Endothelial cell of umbilical vein (primary cell): Measurements from ENCODE around the gene PPM1D. TPM values are rescaled to one million over a fixed set of nuclear protein-coding genes. Genes with fewer than 3 reads are reported as not detected.
A peak's percentile ranks its signal among the peaks of the same experiment; 100 is the strongest.

ENCODE experiments used
- BruUV-seq: library from RNA; stranded (reverse); fragments of 400-500 nt; replicated peaks from 2 replicates; lab custom pipeline; 2021; lab: Mats Ljungman, UMichigan
- CTCF ChIA-PET: fragments of 300-600, 350-600 bp; sonication (Branson Sonifier 250); formaldehyde crosslinking; loops from one replicate; lab custom pipeline; 2021; ENCODE audit warnings: antibody characterized with exemption, inconsistent platforms; lab: Charles Lee
- POLR2A ChIA-PET: fragments of 300-600, 350-600 bp; sonication (Branson Sonifier 250); formaldehyde crosslinking; loops from one replicate; lab custom pipeline; 2021; ENCODE audit warnings: antibody characterized with exemption, inconsistent platforms; lab: Charles Lee
- DNase-seq: peaks from one replicate; pipeline ENCODE4 v3.0.0-alpha.2; 2011; ENCODE audit warnings: low read depth, low spot score
- FAIRE-seq: peaks from 2 replicates; lab custom pipeline; 2011; peaks lifted over from hg19 to GRCh38; lab: Jason Lieb, UNC
- H2AFZ ChIP-seq: 2 replicates; pipeline ENCODE4 v1.6.0; 2012; ENCODE audit warnings: low read depth, low read length, control low read depth, inconsistent platforms
- H3K27ac ChIP-seq: 2 replicates; pipeline ENCODE4 v1.5.1; 2011; ENCODE audit warnings: low read depth, mild to moderate bottlenecking, control low read depth, low read length, moderate library complexity; ENCODE audit not compliant: insufficient read depth
- H3K27me3 ChIP-seq, 2 experiments: 2 replicates each; pipeline versions ENCODE4 v1.6.0 to v1.6.1; 2011; ENCODE audit warnings: low read length in 2 of 2, mixed read lengths in 1 of 2; ENCODE audit not compliant: control insufficient read depth in 2 of 2, insufficient read depth in 2 of 2
- H3K36me3 ChIP-seq, 2 experiments: 2 replicates in 1 of 2; 3 replicates in 1 of 2; pipeline ENCODE4 v1.5.1; 2011; ENCODE audit warnings: low read length in 2 of 2, mild to moderate bottlenecking in 1 of 2, moderate library complexity in 1 of 2; ENCODE audit not compliant: control insufficient read depth in 2 of 2, insufficient read depth in 2 of 2; ENCODE audit errors: extremely low read depth in 1 of 2
- H3K4me1 ChIP-seq: 3 replicates; pipeline ENCODE4 v1.5.1; 2011; ENCODE audit warnings: mild to moderate bottlenecking, low read length; ENCODE audit not compliant: control insufficient read depth, insufficient read depth; ENCODE audit errors: extremely low read depth
- H3K4me2 ChIP-seq: 2 replicates; pipeline ENCODE4 v1.6.1; 2011; ENCODE audit warnings: low read length, control low read depth, mixed read lengths; ENCODE audit not compliant: insufficient read depth
- H3K4me3 ChIP-seq, 3 experiments: fragments of 200-600 bp in 1 of 3; sonication (generic), shearing (Covaris generic) in 1 of 3; replicated peaks in 1 of 3; 2 replicates each; pipeline ENCODE4 v1.5.1; 2011 to 2016; ENCODE audit warnings: control low read depth in 3 of 3, low read length in 3 of 3, mild to moderate bottlenecking in 2 of 3, inconsistent platforms in 1 of 3, low read depth in 1 of 3, moderate library complexity in 1 of 3; ENCODE audit not compliant: insufficient read depth in 1 of 3
- H3K79me2 ChIP-seq: 2 replicates; pipeline ENCODE4 v1.6.0; 2012; ENCODE audit warnings: low read length, inconsistent platforms; ENCODE audit not compliant: control insufficient read depth, insufficient read depth
- H3K9ac ChIP-seq: replicated peaks from 2 replicates; pipeline ENCODE3; 2011; ENCODE audit warnings: low read length, control low read depth; ENCODE audit not compliant: insufficient read depth; ENCODE audit errors: extremely low read depth
- H3K9me1 ChIP-seq: replicated peaks from 3 replicates; pipeline ENCODE4 v1.6.0; 2011; ENCODE audit warnings: mild to moderate bottlenecking, low read length; ENCODE audit not compliant: control insufficient read depth, insufficient read depth; ENCODE audit errors: extremely low read depth
- H3K9me3 ChIP-seq: replicated peaks from 2 replicates; pipeline ENCODE4 v1.5.1; 2012; ENCODE audit warnings: low read length, inconsistent platforms; ENCODE audit not compliant: control insufficient read depth, insufficient read depth
- H4K20me1 ChIP-seq: replicated peaks from 2 replicates; pipeline ENCODE3; 2011; ENCODE audit warnings: mild to moderate bottlenecking, low read length; ENCODE audit not compliant: control insufficient read depth, insufficient read depth; ENCODE audit errors: extremely low read depth
- CTCF ChIP-seq, 2 donors: IDR thresholded peaks; 1 replicate in 1 of 2; 2 replicates in 1 of 2; pipeline ENCODE4 v1.5.1; 2011; ENCODE audit warnings: low read length in 2 of 2, mild to moderate bottlenecking in 2 of 2, moderate library complexity in 2 of 2, control low read depth in 1 of 2, inconsistent platforms in 1 of 2, low read depth in 1 of 2; ENCODE audit not compliant: insufficient read depth in 1 of 2; ENCODE audit errors: extremely low read depth in 1 of 2
- EZH2 ChIP-seq: IDR thresholded peaks from 2 replicates; pipeline ENCODE4 v1.6.1; 2012; ENCODE audit warnings: borderline replicate concordance, low read depth, mild to moderate bottlenecking, moderate library complexity, low read length, inconsistent platforms; ENCODE audit not compliant: severe bottlenecking
- FOS ChIP-seq: IDR thresholded peaks from 2 replicates; pipeline ENCODE4 v1.6.1; 2011; ENCODE audit warnings: mild to moderate bottlenecking, low read length, moderate library complexity, borderline replicate concordance; ENCODE audit not compliant: insufficient read depth
- GATA2 ChIP-seq: IDR thresholded peaks from 2 replicates; pipeline ENCODE4 v1.7.0; 2011; ENCODE audit warnings: low read depth, mild to moderate bottlenecking, moderate library complexity, mixed read lengths, low read length; ENCODE audit not compliant: insufficient read length, insufficient read depth
- JUN ChIP-seq: IDR thresholded peaks from 2 replicates; pipeline ENCODE4 v1.6.1; 2011; ENCODE audit warnings: borderline replicate concordance, low read depth; ENCODE audit not compliant: insufficient read length, insufficient read depth
- MAX ChIP-seq: IDR thresholded peaks from 2 replicates; pipeline ENCODE4 v1.6.1; 2011; ENCODE audit not compliant: insufficient read depth, insufficient read length
- MYC ChIP-seq: IDR thresholded peaks from one replicate; pipeline ENCODE4 v1.6.1; 2011; ENCODE audit warnings: mild to moderate bottlenecking, low read depth, low read length
- POLR2A ChIP-seq: IDR thresholded peaks from 2 replicates; pipeline ENCODE4 v1.6.1; 2012; ENCODE audit warnings: low read depth, mild to moderate bottlenecking, control low read depth, low read length
- POLR2AphosphoS5 ChIP-seq: IDR thresholded peaks from 2 replicates; pipeline ENCODE4 v1.6.1; 2012; ENCODE audit warnings: low read depth, mild to moderate bottlenecking, control low read depth, low read length, moderate library complexity; ENCODE audit not compliant: insufficient read depth
- dilution Hi-C: fragments of 300-500 bp; cut with MboI; formaldehyde crosslinking; loops from one replicate; pipeline ENCODE4 v1.15.0; 2019; ENCODE audit warnings: low sequenced_read_pairs; ENCODE audit not compliant: extremely low pct_ligation_motif_present
- intact Hi-C: fragments of 100-400 bp; cut with micrococcal nuclease; formaldehyde crosslinking; loops from one replicate; pipeline ENCODE4 v1.10.0; 2022
- polyA plus RNA-seq, 4 experiments: library from polyadenylated mRNA; depleted of rRNA in 3 of 4; stranded (reverse) in 3 of 4; unstranded in 1 of 4; fragments of >200 nt; gene quantifications; 2 replicates each; pipeline versions ENCODE4 v1.2.1 to v1.2.3, GENCODE V29; 2011 to 2012; ENCODE audit warnings: missing spikeins in 1 of 4
- total RNA-seq: library from RNA; stranded (reverse); gene quantifications from 2 replicates; pipeline ENCODE4 v1.2.3, GENCODE V29; 2021

PPM1D gene
- total and polyA plus RNA-seq, 2 donors (not counting 3 experiments of a cell fraction or from before 2014, with no cell fraction given): 7.9 to 19.0 TPM

GRCh38 chr17:60601447-60602384 is 1.7 kb downstream of the PPM1D start:
- BruUV-seq: no TSS peak
- DNase-seq (peak; percentile 92), FAIRE-seq (peak; percentile 79)
- ChIA-PET CTCF (interaction anchor here (0.7 to 7.4 kb wide), 16 partner anchors 11 to 162 kb away, joined by 3 to 162 read pairs (median 4); partner anchors contain the start of gene APPBP2), POLR2A (interaction anchor here (0.5 to 1.9 kb wide), 4 partner anchors 29 to 78 kb away, joined by 3 to 5 read pairs (median 4); partner anchors contain the start of gene APPBP2)
- Histone ChIP-seq H3K36me3 (no peaks in the 10 kb centered on the region), H3K9ac (peak overlapping the region; percentile 84), H4K20me1 (peaks cover 5% of the 10 kb centered on the region), H3K27ac (peak overlapping the region; percentile 74), H3K27me3 (no peaks in the 10 kb centered on the region), H3K4me3 (peak overlapping the region; percentile 63 to 98 (median 96)), H3K4me1 (peaks cover 19% of the 10 kb centered on the region), H2AFZ (peak overlapping the region; percentile 60), H3K9me3 (no peaks in the 10 kb centered on the region), H3K9me1 (no peaks in the 10 kb centered on the region), H3K4me2 (peak overlapping the region; percentile 96), H3K79me2 (peaks cover 65% of the 10 kb centered on the region)
- dilution Hi-C loops (no loop called here), intact Hi-C loops (loop anchor here (1.0 kb wide), 5 partner anchors 24 to 76 kb away; partner anchors contain the start of genes APPBP2 and BCAS3)
- TF ChIP-seq POLR2A: no peak
- TF ChIP-seq EZH2: no peak
- no peak for TF ChIP-seq FOS
- no peak for TF ChIP-seq POLR2AphosphoS5
- TF ChIP-seq JUN: no peak
- no peak for TF ChIP-seq MYC
- no peak for TF ChIP-seq CTCF (IDR thresholded peaks at IDR 0.05; ENCODE audit: extremely low read depth in 1 of 2, insufficient read depth in 1 of 2, low read depth in 1 of 2, low read length in 2 of 2)
- TF ChIP-seq GATA2: no peak
- TF ChIP-seq MAX: no peak
